Measurements from ENCODE around the gene TUBGCP3. TPM values are rescaled to one million over a fixed set of nuclear protein-coding genes. Genes with fewer than 3 reads are reported as not detected.

Gene TUBGCP3
- total and polyA plus RNA-seq, 11 donors, result 6.0 to 23.5 (median 15.6) TPM

GRCh38 chr13:112619730-112620631 is 32.0 kb upstream of the TUBGCP3 start:
- ATAC-seq (peak; percentile 72 to 92 (median 86)), DNase-seq (peak in 2 of 5 donors; percentile 39 to 49)
- Histone ChIP-seq H3K27me3 (peaks cover 0 to 6% (median 0%) of the 10 kb centered on the region in 9 donors), H3K36me3 (no peaks in the 10 kb centered on the region), H3K4me1 (peaks cover 0 to 6% (median 0%) of the 10 kb centered on the region in 12 donors), H3K27ac (no peak overlapping the region), H3K9me3 (no peaks in the 10 kb centered on the region), H3K4me3 (peak overlapping the region in 1 of 12 donors; percentile 26)
- TF ChIP-seq CTCF (IDR thresholded peaks at IDR 0.05) (no peak), POLR2A (IDR thresholded peaks at IDR 0.05) (no peak)
- intact Hi-C loops (cut with DNase I), result no loop called here
- WGBS, 4 donors, result 62 to 67% (median 64%) methylated on average over 24 of the region's 24 CpGs

GRCh38 chr13:112618501-112618900 is 30.5 kb upstream of the TUBGCP3 start:
- Histone ChIP-seq H3K36me3 (no peaks in the 10 kb centered on the region), H3K27ac (no peak overlapping the region), H3K4me3 (no peak overlapping the region), H3K27me3 (peaks cover 0 to 6% (median 0%) of the 10 kb centered on the region in 9 donors), H3K4me1 (peaks cover 0 to 6% (median 0%) of the 10 kb centered on the region in 12 donors), H3K9me3 (no peaks in the 10 kb centered on the region)
- WGBS, 4 donors, result 94 to 95% (median 94%) methylated on average over 10 to 12 of the region's 12 CpGs
- TF ChIP-seq POLR2A (IDR thresholded peaks at IDR 0.05), result no peak
- no peak for TF ChIP-seq CTCF (IDR thresholded peaks at IDR 0.05)
- intact Hi-C loops (cut with DNase I), result no loop called here
- DNase-seq (no peak), ATAC-seq (no peak)

GRCh38 chr13:112617754-112618375 is 29.9 kb upstream of the TUBGCP3 start:
- intact Hi-C loops (cut with DNase I), result no loop called here
- Histone ChIP-seq H3K9me3 (no peaks in the 10 kb centered on the region), H3K4me1 (peaks cover 0 to 6% (median 0%) of the 10 kb centered on the region in 12 donors), H3K4me3 (no peak overlapping the region), H3K27me3 (peaks cover 0 to 6% (median 0%) of the 10 kb centered on the region in 9 donors), H3K36me3 (no peaks in the 10 kb centered on the region), H3K27ac (no peak overlapping the region)
- TF ChIP-seq POLR2A (IDR thresholded peaks at IDR 0.05) (no peak), CTCF (IDR thresholded peaks at IDR 0.05) (no peak)
- WGBS, 4 donors, result 89 to 96% (median 92%) methylated on average over 11 to 18 of the region's 18 CpGs
- ATAC-seq (no peak), DNase-seq (no peak)
